Gastrocnemius medialis (tissue), 4 donors: ENCODE data around the gene NDUFB10.
A peak's percentile ranks its signal among the peaks of the same experiment; 100 is the strongest.

Source experiments
- CTCF ChIP-seq, 5 experiments: fragments of 450-650 bp in 3 of 5; fragments of 200-600 bp in 2 of 5; sonication (generic) in 2 of 5; IDR thresholded peaks in 4 of 5; conservative IDR thresholded peaks in 1 of 5; 1 replicate in 4 of 5; 2 replicates in 1 of 5; pipeline ENCODE4 v1.5.1; 2016 to 2019; ENCODE audit warnings: antibody characterized with exemption in 5 of 5, mild to moderate bottlenecking in 3 of 5, moderate library complexity in 3 of 5
- POLR2A ChIP-seq, 2 donors: fragments of 450-650 bp; IDR thresholded peaks; one replicate each; pipeline ENCODE4 v1.6.1; 2017; ENCODE audit warnings: antibody characterized with exemption in 2 of 2, mild to moderate bottlenecking in 2 of 2, moderate library complexity in 2 of 2

- TF ChIP-seq POLR2A (IDR thresholded peaks at IDR 0.05) (peak; percentile 47 to 76), CTCF (IDR thresholded peaks at IDR 0.05 in 4 of 5, conservative IDR thresholded peaks at IDR 0.05 in 1 of 5) (peak in 4 of 5 experiments; percentile 24 to 48 (median 36))
These were observed 17.9 kb upstream of the NDUFB10 start for GRCh38 chr16:1941162-1942046.
